K562 (cell line): ENCODE results near the gene WDR45. TPM values are rescaled to one million over a fixed set of nuclear protein-coding genes. Genes with fewer than 3 reads are reported as not detected.

ENCODE experiments used
- E2F6 ChIP-seq, 2 experiments: IDR thresholded peaks; 2 replicates each; pipeline ENCODE4 v1.6.1; 2011; ENCODE audit warnings: borderline replicate concordance in 1 of 2, control low read depth in 1 of 2, low read depth in 1 of 2, low read length in 1 of 2, mild to moderate bottlenecking in 1 of 2, mixed read lengths in 1 of 2, moderate library complexity in 1 of 2; ENCODE audit not compliant: insufficient read depth in 1 of 2, insufficient read length in 1 of 2, poor library complexity in 1 of 2, severe bottlenecking in 1 of 2; ENCODE audit errors: extremely low read depth in 1 of 2
- FOXP4 ChIP-seq: sonication (generic); formaldehyde crosslinking; IDR thresholded peaks from 2 replicates; pipeline ENCODE4 v1.8.0; 2022; ENCODE audit warnings: mild to moderate bottlenecking, missing genetic modification reagents, borderline replicate concordance
- NUFIP1 ChIP-seq: fragments of 450-650 bp; IDR thresholded peaks from 2 replicates; pipeline ENCODE4 v1.6.1; 2018; ENCODE audit not compliant: partially characterized antibody
- SMAD1 ChIP-seq: fragments of 150-350 bp; IDR thresholded peaks from 2 replicates; pipeline ENCODE4 v1.6.1; 2014; ENCODE audit warnings: low read length, low read depth; ENCODE audit not compliant: partially characterized antibody
- polyA plus RNA-seq, 8 experiments: library from polyadenylated mRNA; depleted of rRNA in 4 of 8; stranded (reverse) in 5 of 8; unstranded in 3 of 8; fragments of >200 nt; fragmentation: Nextera tagmentation in 2 of 8; fragmentation: Illumina TruSeq in 1 of 8; extraction: Ambion mirVana in 2 of 8; extraction: Trizol in 1 of 8; gene quantifications; 2 replicates each; pipeline versions ENCODE4 v1.2.1 to v1.2.3, GENCODE V29; 2011 to 2014; ENCODE audit warnings: inconsistent platforms in 1 of 8, missing spikeins in 1 of 8
- total RNA-seq, 7 experiments: library from RNA; depleted of rRNA in 6 of 7; stranded (reverse); fragments of >200 nt in 6 of 7; fragmentation: Illumina TruSeq in 2 of 7; extraction: Trizol in 2 of 7; gene quantifications; 2 replicates each; pipeline versions ENCODE4 v1.2.1 to v1.2.3, GENCODE V29; 2011 to 2021; ENCODE audit warnings: low replicate concordance in 1 of 7
- TF ChIP-seq, protein P1 (sequence below), 2 experiments: fragments of 450-650 bp; conservative IDR thresholded peaks; 2 replicates each; pipeline ENCODE4 v1.6.1; 2017; ENCODE audit warnings: mild to moderate bottlenecking in 2 of 2, moderate library complexity in 2 of 2
- TF ChIP-seq, protein P2 (sequence below), 2 experiments: IDR thresholded peaks; 2 replicates each; pipeline ENCODE4 v1.6.1; 2012; ENCODE audit warnings: improper control_type of control experiment in 2 of 2, low read depth in 2 of 2, low read length in 2 of 2, borderline replicate concordance in 1 of 2
- TF ChIP-seq, protein P3 (sequence below): fragments of 450-650 bp; IDR thresholded peaks from 2 replicates; pipeline ENCODE4 v1.6.1; 2017; ENCODE audit warnings: antibody characterized with exemption, mild to moderate bottlenecking
- TF ChIP-seq, protein P4 (sequence below): fragments of 250-450 bp; sonication (Bioruptor Pico); IDR thresholded peaks from 2 replicates; pipeline ENCODE4 v1.4.0; 2020; ENCODE audit warnings: mild to moderate bottlenecking, moderate library complexity, borderline replicate concordance

WDR45 gene
- total and polyA plus RNA-seq, 9 of the 15 experiments (the other 6 are each of a cell fraction or from before 2014, with no cell fraction given): 19.4 to 136 (median 59.7) TPM

DNA sequence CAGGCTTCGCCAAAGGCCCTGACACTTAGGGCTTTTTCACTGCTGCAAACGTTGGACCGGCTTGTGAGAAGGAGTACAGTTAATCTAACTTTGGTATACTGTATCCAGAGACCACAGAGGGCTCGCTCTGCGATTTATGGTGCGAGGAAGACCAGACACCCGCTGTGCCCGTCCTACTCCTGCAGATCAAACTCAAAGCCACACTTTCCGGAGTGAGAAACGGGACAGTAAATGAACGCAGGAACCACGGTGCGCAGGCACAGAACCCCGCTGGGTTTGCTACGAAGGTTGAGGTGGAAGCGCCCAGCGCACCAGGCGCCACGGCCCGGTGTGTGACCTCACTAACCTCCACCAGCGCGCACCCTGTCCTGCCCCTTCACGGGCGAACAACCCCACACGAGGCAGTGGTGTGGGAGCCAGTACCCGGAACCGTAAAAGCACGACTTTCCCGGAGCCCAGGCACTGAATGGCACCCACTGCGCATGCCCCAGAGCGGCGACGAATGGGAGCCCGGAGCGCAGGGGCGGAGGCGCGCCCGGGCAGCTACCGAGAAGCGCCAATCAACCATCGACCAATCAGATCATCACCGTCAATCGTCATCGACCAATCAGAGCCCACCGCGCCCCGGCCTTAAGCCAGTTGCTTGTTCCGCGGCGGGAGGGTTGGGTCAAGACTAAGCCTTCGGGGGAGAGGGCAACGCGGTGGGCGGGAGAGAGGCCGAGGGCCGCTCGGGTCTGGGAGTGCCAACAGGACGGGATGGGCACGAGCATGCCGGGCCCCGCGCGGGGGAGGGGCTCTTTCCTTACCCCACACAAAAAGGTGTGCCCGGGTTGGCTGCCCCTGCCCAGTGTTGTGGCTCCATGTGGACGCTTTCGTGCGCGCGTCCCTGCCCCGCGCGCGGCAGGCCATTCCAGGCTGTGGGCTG, 21.3 kb upstream of the WDR45 start (continued):
- TF ChIP-seq, protein P1, sequence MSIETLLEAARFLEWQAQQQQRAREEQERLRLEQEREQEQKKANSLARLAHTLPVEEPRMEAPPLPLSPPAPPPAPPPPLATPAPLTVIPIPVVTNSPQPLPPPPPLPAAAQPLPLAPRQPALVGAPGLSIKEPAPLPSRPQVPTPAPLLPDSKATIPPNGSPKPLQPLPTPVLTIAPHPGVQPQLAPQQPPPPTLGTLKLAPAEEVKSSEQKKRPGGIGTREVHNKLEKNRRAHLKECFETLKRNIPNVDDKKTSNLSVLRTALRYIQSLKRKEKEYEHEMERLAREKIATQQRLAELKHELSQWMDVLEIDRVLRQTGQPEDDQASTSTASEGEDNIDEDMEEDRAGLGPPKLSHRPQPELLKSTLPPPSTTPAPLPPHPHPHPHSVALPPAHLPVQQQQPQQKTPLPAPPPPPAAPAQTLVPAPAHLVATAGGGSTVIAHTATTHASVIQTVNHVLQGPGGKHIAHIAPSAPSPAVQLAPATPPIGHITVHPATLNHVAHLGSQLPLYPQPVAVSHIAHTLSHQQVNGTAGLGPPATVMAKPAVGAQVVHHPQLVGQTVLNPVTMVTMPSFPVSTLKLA (conservative IDR thresholded peaks at IDR 0.05): peak in 1 of 2 experiments; percentile 58; a peak in 2 of 4 replicates
- TF ChIP-seq, protein P2, sequence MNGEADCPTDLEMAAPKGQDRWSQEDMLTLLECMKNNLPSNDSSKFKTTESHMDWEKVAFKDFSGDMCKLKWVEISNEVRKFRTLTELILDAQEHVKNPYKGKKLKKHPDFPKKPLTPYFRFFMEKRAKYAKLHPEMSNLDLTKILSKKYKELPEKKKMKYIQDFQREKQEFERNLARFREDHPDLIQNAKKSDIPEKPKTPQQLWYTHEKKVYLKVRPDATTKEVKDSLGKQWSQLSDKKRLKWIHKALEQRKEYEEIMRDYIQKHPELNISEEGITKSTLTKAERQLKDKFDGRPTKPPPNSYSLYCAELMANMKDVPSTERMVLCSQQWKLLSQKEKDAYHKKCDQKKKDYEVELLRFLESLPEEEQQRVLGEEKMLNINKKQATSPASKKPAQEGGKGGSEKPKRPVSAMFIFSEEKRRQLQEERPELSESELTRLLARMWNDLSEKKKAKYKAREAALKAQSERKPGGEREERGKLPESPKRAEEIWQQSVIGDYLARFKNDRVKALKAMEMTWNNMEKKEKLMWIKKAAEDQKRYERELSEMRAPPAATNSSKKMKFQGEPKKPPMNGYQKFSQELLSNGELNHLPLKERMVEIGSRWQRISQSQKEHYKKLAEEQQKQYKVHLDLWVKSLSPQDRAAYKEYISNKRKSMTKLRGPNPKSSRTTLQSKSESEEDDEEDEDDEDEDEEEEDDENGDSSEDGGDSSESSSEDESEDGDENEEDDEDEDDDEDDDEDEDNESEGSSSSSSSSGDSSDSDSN (IDR thresholded peaks at IDR 0.05; ENCODE audit: borderline replicate concordance in 1 of 2, low read depth in 2 of 2, low read length in 2 of 2): 0 out of 4 replicates have a peak, but pooled peaks have one; percentile 29 to 52
- no peak for TF ChIP-seq NUFIP1
- TF ChIP-seq FOXP4 (CRISPR knock-in tag): no peak
- TF ChIP-seq, protein P3, sequence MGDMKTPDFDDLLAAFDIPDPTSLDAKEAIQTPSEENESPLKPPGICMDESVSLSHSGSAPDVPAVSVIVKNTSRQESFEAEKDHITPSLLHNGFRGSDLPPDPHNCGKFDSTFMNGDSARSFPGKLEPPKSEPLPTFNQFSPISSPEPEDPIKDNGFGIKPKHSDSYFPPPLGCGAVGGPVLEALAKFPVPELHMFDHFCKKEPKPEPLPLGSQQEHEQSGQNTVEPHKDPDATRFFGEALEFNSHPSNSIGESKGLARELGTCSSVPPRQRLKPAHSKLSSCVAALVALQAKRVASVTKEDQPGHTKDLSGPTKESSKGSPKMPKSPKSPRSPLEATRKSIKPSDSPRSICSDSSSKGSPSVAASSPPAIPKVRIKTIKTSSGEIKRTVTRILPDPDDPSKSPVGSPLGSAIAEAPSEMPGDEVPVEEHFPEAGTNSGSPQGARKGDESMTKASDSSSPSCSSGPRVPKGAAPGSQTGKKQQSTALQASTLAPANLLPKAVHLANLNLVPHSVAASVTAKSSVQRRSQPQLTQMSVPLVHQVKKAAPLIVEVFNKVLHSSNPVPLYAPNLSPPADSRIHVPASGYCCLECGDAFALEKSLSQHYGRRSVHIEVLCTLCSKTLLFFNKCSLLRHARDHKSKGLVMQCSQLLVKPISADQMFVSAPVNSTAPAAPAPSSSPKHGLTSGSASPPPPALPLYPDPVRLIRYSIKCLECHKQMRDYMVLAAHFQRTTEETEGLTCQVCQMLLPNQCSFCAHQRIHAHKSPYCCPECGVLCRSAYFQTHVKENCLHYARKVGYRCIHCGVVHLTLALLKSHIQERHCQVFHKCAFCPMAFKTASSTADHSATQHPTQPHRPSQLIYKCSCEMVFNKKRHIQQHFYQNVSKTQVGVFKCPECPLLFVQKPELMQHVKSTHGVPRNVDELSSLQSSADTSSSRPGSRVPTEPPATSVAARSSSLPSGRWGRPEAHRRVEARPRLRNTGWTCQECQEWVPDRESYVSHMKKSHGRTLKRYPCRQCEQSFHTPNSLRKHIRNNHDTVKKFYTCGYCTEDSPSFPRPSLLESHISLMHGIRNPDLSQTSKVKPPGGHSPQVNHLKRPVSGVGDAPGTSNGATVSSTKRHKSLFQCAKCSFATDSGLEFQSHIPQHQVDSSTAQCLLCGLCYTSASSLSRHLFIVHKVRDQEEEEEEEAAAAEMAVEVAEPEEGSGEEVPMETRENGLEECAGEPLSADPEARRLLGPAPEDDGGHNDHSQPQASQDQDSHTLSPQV: peak; percentile 72
- TF ChIP-seq, protein P4, sequence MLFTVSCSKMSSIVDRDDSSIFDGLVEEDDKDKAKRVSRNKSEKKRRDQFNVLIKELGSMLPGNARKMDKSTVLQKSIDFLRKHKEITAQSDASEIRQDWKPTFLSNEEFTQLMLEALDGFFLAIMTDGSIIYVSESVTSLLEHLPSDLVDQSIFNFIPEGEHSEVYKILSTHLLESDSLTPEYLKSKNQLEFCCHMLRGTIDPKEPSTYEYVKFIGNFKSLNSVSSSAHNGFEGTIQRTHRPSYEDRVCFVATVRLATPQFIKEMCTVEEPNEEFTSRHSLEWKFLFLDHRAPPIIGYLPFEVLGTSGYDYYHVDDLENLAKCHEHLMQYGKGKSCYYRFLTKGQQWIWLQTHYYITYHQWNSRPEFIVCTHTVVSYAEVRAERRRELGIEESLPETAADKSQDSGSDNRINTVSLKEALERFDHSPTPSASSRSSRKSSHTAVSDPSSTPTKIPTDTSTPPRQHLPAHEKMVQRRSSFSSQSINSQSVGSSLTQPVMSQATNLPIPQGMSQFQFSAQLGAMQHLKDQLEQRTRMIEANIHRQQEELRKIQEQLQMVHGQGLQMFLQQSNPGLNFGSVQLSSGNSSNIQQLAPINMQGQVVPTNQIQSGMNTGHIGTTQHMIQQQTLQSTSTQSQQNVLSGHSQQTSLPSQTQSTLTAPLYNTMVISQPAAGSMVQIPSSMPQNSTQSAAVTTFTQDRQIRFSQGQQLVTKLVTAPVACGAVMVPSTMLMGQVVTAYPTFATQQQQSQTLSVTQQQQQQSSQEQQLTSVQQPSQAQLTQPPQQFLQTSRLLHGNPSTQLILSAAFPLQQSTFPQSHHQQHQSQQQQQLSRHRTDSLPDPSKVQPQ: no peak
- peak; percentile 1 for TF ChIP-seq SMAD1
- TF ChIP-seq E2F6 (IDR thresholded peaks at IDR 0.05; ENCODE audit: borderline replicate concordance in 1 of 2, extremely low read depth in 1 of 2, insufficient read depth in 1 of 2, insufficient read length in 1 of 2, low read depth in 1 of 2, low read length in 1 of 2, poor library complexity in 1 of 2, severe bottlenecking in 1 of 2): peak; percentile 79 to 87
